Measurements from ENCODE around the gene IL19.
A peak's percentile ranks its signal among the peaks of the same experiment; 100 is the strongest.

Gene IL19

GRCh38 chr1:206863266-206863665 lies 92.7 kb downstream of the IL19 start:
- DNase-seq (ENCODE audit: low spot score), result peak; percentile 6

GRCh38 chr1:206864939-206865671 lies 94.5 kb downstream of the IL19 start, which contains the start of gene IL20:
IL20 (plus strand) TSS chr1:206865623; CDS start chr1:206865853, 230 bp downstream.
- peak; percentile 46 for DNase-seq (ENCODE audit: low spot score)

- DNase-seq (ENCODE audit: low spot score), result no peak
Observed at GRCh38 chr1:206866062-206866461, 95.5 kb downstream of the IL19 start.

GRCh38 chr1:206867239-206867638 lies 96.7 kb downstream of the IL19 start:
- DNase-seq (ENCODE audit: low spot score), result no peak

GRCh38 chr1:206867716-206868115 lies 97.1 kb downstream of the IL19 start:
- DNase-seq (ENCODE audit: low spot score), result no peak

GRCh38 chr1:206868264-206868663 lies 97.7 kb downstream of the IL19 start:
- no peak for DNase-seq (ENCODE audit: low spot score)

GRCh38 chr1:206872139-206872538 lies 101.6 kb downstream of the IL19 start:
- DNase-seq (ENCODE audit: low spot score), result no peak

- DNase-seq (ENCODE audit: low spot score), result no peak
Observed at GRCh38 chr1:206873603-206874188, 103.1 kb downstream of the IL19 start.

GRCh38 chr1:206875752-206876377 lies 105.3 kb downstream of the IL19 start:
- no peak for DNase-seq (ENCODE audit: low spot score)

GRCh38 chr1:206878456-206878855 lies 107.9 kb downstream of the IL19 start:
- DNase-seq (ENCODE audit: low spot score), result no peak

- DNase-seq (ENCODE audit: low spot score), result no peak
Observed at GRCh38 chr1:206880314-206880713, 109.7 kb downstream of the IL19 start.

GRCh38 chr1:206882555-206882954 lies 112.0 kb downstream of the IL19 start:
- DNase-seq (ENCODE audit: low spot score), result no peak

GRCh38 chr1:206883160-206883559 lies 112.6 kb downstream of the IL19 start:
- DNase-seq (ENCODE audit: low spot score), result no peak

GRCh38 chr1:206883876-206884275 lies 113.3 kb downstream of the IL19 start:
- DNase-seq (ENCODE audit: low spot score), result no peak

- no peak for DNase-seq (ENCODE audit: low spot score)
Observed at GRCh38 chr1:206885341-206886060, 114.9 kb downstream of the IL19 start.

GRCh38 chr1:206886831-206887230 lies 116.3 kb downstream of the IL19 start:
- no peak for DNase-seq (ENCODE audit: low spot score)

GRCh38 chr1:206887701-206888100 lies 117.1 kb downstream of the IL19 start:
- DNase-seq (ENCODE audit: low spot score), result no peak

- peak; percentile 93 for DNase-seq (ENCODE audit: low spot score)
Observed at GRCh38 chr1:206890125-206891060, 119.8 kb downstream of the IL19 start.

GRCh38 chr1:206891412-206891811 lies 120.8 kb downstream of the IL19 start:
- no peak for DNase-seq (ENCODE audit: low spot score)
